CD4-positive, alpha-beta T cell treated with Interleukin-6 at 100 ng/mL for 8 hours (primary cell): ENCODE results near the gene WTIP.
A peak's percentile ranks its signal among the peaks of the same experiment; 100 is the strongest.

Experiments used
- DNase-seq: peaks from one replicate; pipeline ENCODE4 v3.0.0-alpha.2; 2020; ENCODE audit warnings: mixed read lengths, low spot score

The WTIP gene

GRCh38 chr19:34479396-34479795 is 2.2 kb upstream of the WTIP start:
- DNase-seq = no peak

- no peak for DNase-seq
These were observed 1.1 kb upstream of the WTIP start for GRCh38 chr19:34480491-34480890.

- no peak for DNase-seq
These were observed 362 bp downstream of the WTIP start for GRCh38 chr19:34481861-34482379.

GRCh38 chr19:34482380-34483250 is 1.1 kb downstream of the WTIP start:
- no peak for DNase-seq

GRCh38 chr19:34484328-34484727 is 2.8 kb downstream of the WTIP start:
- DNase-seq = no peak

- DNase-seq = no peak
These were observed 4.3 kb downstream of the WTIP start for GRCh38 chr19:34485831-34486230.

GRCh38 chr19:34487651-34488051 is 6.1 kb downstream of the WTIP start:
- no peak for DNase-seq

- no peak for DNase-seq
These were observed 7.6 kb downstream of the WTIP start for GRCh38 chr19:34489175-34489574.

- DNase-seq = no peak
These were observed 8.7 kb downstream of the WTIP start for GRCh38 chr19:34490141-34490766.

GRCh38 chr19:34493038-34493648 is 11.6 kb downstream of the WTIP start:
- DNase-seq = no peak

- no peak for DNase-seq
These were observed 12.1 kb downstream of the WTIP start for GRCh38 chr19:34493649-34494044.

- DNase-seq = no peak
These were observed 13.0 kb downstream of the WTIP start for GRCh38 chr19:34494601-34495000.

GRCh38 chr19:34495416-34495815 is 13.9 kb downstream of the WTIP start:
- no peak for DNase-seq

GRCh38 chr19:34497112-34497805 is 15.7 kb downstream of the WTIP start:
- no peak for DNase-seq

GRCh38 chr19:34499155-34499834 is 17.7 kb downstream of the WTIP start:
- no peak for DNase-seq

- DNase-seq = no peak
These were observed 19.1 kb downstream of the WTIP start for GRCh38 chr19:34500656-34501120.

- DNase-seq = peak; percentile 81
These were observed 20.1 kb downstream of the WTIP start for GRCh38 chr19:34501339-34502320.

- DNase-seq = no peak
These were observed 21.2 kb downstream of the WTIP start for GRCh38 chr19:34502582-34503411.

GRCh38 chr19:34503531-34504272 is 22.1 kb downstream of the WTIP start:
- DNase-seq = no peak
